Fibroblast of lung (primary cell): ENCODE results near the gene ZNF77. TPM values are rescaled to one million over a fixed set of nuclear protein-coding genes. Genes with fewer than 3 reads are reported as not detected.

Source experiments
- DNase-seq, 2 donors: peaks; one replicate each; pipeline versions ENCODE4 v3.0.0 to v3.0.0-alpha.2; 2010; ENCODE audit warnings: low read depth in 2 of 2
- H2AFZ ChIP-seq: 2 replicates; pipeline ENCODE4 v1.5.1; 2012; ENCODE audit warnings: low read length, control low read depth, inconsistent platforms
- H3K27ac ChIP-seq: 2 replicates; pipeline ENCODE4 v1.5.1; 2011; ENCODE audit warnings: low read length, control low read depth; ENCODE audit not compliant: insufficient read depth
- H3K27me3 ChIP-seq: 2 replicates; pipeline ENCODE4 v1.5.1; 2011; ENCODE audit warnings: mild to moderate bottlenecking, low read length; ENCODE audit not compliant: control insufficient read depth, insufficient read depth
- H3K36me3 ChIP-seq: 2 replicates; pipeline ENCODE4 v1.5.1; 2011; ENCODE audit warnings: low read length; ENCODE audit not compliant: control insufficient read depth, insufficient read depth
- H3K4me1 ChIP-seq: 2 replicates; pipeline ENCODE4 v1.5.1; 2011; ENCODE audit warnings: low read length; ENCODE audit not compliant: control insufficient read depth, insufficient read depth; ENCODE audit errors: extremely low read depth
- H3K4me2 ChIP-seq: 2 replicates; pipeline ENCODE4 v1.5.1; 2011; ENCODE audit warnings: low read length, control low read depth; ENCODE audit not compliant: insufficient read depth; ENCODE audit errors: extremely low read depth
- H3K4me3 ChIP-seq, 4 experiments: fragments of 200-600 bp in 1 of 4; sonication (generic) in 1 of 4; replicated peaks in 1 of 4; 2 replicates each; pipeline ENCODE4 v1.5.1; 2011 to 2016; ENCODE audit warnings: low read length in 4 of 4, low read depth in 3 of 4, mild to moderate bottlenecking in 3 of 4, control low read depth in 2 of 4, inconsistent platforms in 1 of 4, mixed read lengths in 1 of 4; ENCODE audit not compliant: insufficient read depth in 1 of 4; ENCODE audit errors: control extremely low read depth in 1 of 4
- H3K79me2 ChIP-seq: 2 replicates; pipeline ENCODE4 v1.5.1; 2012; ENCODE audit warnings: mild to moderate bottlenecking, low read length, inconsistent platforms; ENCODE audit not compliant: control insufficient read depth, insufficient read depth
- H3K9ac ChIP-seq: 2 replicates; pipeline ENCODE4 v1.5.1; 2011; ENCODE audit warnings: mild to moderate bottlenecking, low read length, control low read depth; ENCODE audit not compliant: insufficient read depth
- H3K9me3 ChIP-seq: 2 replicates; pipeline ENCODE4 v1.5.1; 2012; ENCODE audit warnings: low read depth, low read length; ENCODE audit not compliant: control insufficient read depth, insufficient read depth
- H4K20me1 ChIP-seq: 2 replicates; pipeline ENCODE4 v1.5.1; 2011; ENCODE audit warnings: low read length; ENCODE audit not compliant: control insufficient read depth, insufficient read depth; ENCODE audit errors: extremely low read depth
- CTCF ChIP-seq, 2 donors: IDR thresholded peaks in 1 of 2; conservative IDR thresholded peaks in 1 of 2; 1 replicate in 1 of 2; 2 replicates in 1 of 2; pipeline ENCODE4 v1.5.1; 2011 to 2012; ENCODE audit warnings: low read length in 2 of 2, control low read depth in 1 of 2, inconsistent platforms in 1 of 2, low read depth in 1 of 2, mild to moderate bottlenecking in 1 of 2
- EZH2 ChIP-seq: IDR thresholded peaks from 2 replicates; pipeline ENCODE4 v1.5.1; 2012; ENCODE audit warnings: low read length, control low read depth, mild to moderate bottlenecking; ENCODE audit errors: missing control alignments
- polyA plus RNA-seq, 2 donors: library from polyadenylated mRNA; depleted of rRNA in 1 of 2; stranded (reverse) in 1 of 2; unstranded in 1 of 2; fragments of >200 nt; gene quantifications; 2 replicates each; pipeline ENCODE4 v1.2.1, GENCODE V29; 2011 to 2012; ENCODE audit warnings: missing spikeins in 1 of 2
- total RNA-seq: library from RNA; depleted of rRNA; stranded (reverse); fragments of >200 nt; gene quantifications from 2 replicates; pipeline ENCODE4 v1.2.1, GENCODE V29; 2014

Gene ZNF77
- total and polyA plus RNA-seq, 2 donors (not counting 1 experiment from before 2014, with no cell fraction given) = 4.0 to 5.0 TPM

DNA sequence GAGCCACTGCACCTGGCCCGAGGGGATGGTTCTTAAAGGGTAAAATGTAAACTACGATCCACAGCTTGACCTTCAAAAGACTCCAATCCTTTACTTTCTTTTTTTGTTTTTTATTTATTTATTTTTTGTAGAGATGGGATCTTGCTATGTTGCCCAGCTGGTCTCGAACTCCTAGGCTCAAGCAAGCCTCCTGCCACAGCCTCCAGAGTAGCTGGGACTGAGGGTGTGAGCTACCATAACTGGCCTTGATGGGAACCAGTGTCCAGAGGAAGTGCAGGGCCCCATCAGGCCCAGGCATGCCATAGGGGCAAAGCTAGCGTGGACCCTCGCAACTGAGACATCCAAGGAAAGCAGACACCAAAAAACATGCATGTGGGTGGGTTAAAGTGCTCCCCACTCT, 18.4 kb upstream of the ZNF77 start:
- Histone ChIP-seq H3K4me3 (no peak overlapping the region), H3K4me2 (no peak overlapping the region), H3K27me3 (no peaks in the 10 kb centered on the region), H4K20me1 (no peaks in the 10 kb centered on the region), H3K79me2 (no peaks in the 10 kb centered on the region), H3K27ac (no peak overlapping the region), H3K4me1 (no peaks in the 10 kb centered on the region), H2AFZ (no peak overlapping the region), H3K9me3 (no peaks in the 10 kb centered on the region), H3K36me3 (no peaks in the 10 kb centered on the region), H3K9ac (no peak overlapping the region)
- no peak for DNase-seq
- TF ChIP-seq EZH2 = no peak
- TF ChIP-seq CTCF (conservative IDR thresholded peaks at IDR 0.05 in 1 of 2, IDR thresholded peaks at IDR 0.05 in 1 of 2; ENCODE audit: low read depth in 1 of 2, low read length in 2 of 2) = no peak

DNA sequence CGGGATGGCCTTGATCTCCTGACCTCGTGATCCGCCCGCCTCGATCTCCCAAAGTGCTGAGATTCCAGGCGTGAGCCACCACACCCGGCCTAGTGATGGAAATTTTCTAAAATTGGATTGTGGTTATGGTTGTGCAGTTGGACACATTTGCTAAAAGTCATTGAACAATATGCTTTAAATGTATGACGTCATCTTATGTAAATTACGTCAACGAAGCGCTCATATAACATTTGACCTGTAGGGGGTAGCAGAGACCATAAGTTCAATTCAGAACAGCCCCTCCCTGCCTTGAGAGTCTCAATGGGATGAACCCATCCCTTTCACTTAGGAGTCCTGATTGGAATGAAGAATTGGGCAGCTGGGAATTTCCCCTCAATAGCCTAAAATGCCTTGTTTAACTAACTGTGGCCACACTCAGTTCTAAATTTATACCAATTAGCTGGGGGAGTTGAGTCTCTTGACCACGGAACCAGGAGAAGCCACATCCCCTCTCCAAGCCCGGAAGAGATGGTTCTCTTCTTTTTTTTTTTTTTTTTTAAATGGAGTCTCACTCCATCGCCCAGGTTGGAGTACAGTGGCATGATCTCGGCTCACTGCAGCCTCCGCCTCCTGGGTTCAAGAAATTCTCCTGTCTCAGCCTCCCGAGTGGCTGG, 17.4 kb upstream of the ZNF77 start:
- Histone ChIP-seq H3K79me2 (no peaks in the 10 kb centered on the region), H3K9me3 (no peaks in the 10 kb centered on the region), H3K4me2 (no peak overlapping the region), H3K4me1 (no peaks in the 10 kb centered on the region), H3K4me3 (peak overlapping the region in 1 of 4 experiments; percentile 33), H3K27me3 (no peaks in the 10 kb centered on the region), H4K20me1 (no peaks in the 10 kb centered on the region), H3K9ac (no peak overlapping the region), H3K27ac (no peak overlapping the region), H3K36me3 (no peaks in the 10 kb centered on the region), H2AFZ (no peak overlapping the region)
- peak; percentile 53 to 89 for DNase-seq
- TF ChIP-seq EZH2 (no peak), CTCF (conservative IDR thresholded peaks at IDR 0.05 in 1 of 2, IDR thresholded peaks at IDR 0.05 in 1 of 2; ENCODE audit: low read depth in 1 of 2, low read length in 2 of 2) (peak; percentile 59 to 68)

GRCh38 chr19:2960120-2960519, 15.3 kb upstream of the ZNF77 start:
- H3K4me2 ChIP-seq = no peak overlapping the region
- no peaks in the 10 kb centered on the region for H3K79me2 ChIP-seq
- H3K4me1 ChIP-seq = no peaks in the 10 kb centered on the region
- no peaks in the 10 kb centered on the region for H3K36me3 ChIP-seq
- no peak for DNase-seq
- H3K4me3 ChIP-seq = no peak overlapping the region
- TF ChIP-seq CTCF (conservative IDR thresholded peaks at IDR 0.05 in 1 of 2, IDR thresholded peaks at IDR 0.05 in 1 of 2; ENCODE audit: low read depth in 1 of 2, low read length in 2 of 2) (no peak), EZH2 (no peak)
- H3K27me3 ChIP-seq = no peaks in the 10 kb centered on the region
- H3K27ac ChIP-seq = no peak overlapping the region
- no peak overlapping the region for H3K9ac ChIP-seq
- no peaks in the 10 kb centered on the region for H4K20me1 ChIP-seq
- H2AFZ ChIP-seq = no peak overlapping the region
- no peaks in the 10 kb centered on the region for H3K9me3 ChIP-seq
